Hematopoietic multipotent progenitor cell treated with erythropoietin and hydrocortisone succinate and interleukin-3 and kit ligand, for 8 days (in vitro differentiated cells): Measurements from ENCODE around the gene INMT.

Source experiments
- DNase-seq: peaks from one replicate; pipeline ENCODE4 v3.0.0-alpha.2; 2015

Gene INMT

GRCh38 chr7:30729642-30730041, 22.3 kb upstream of the INMT start:
- DNase-seq: no peak

GRCh38 chr7:30730097-30730496, 21.8 kb upstream of the INMT start:
- no peak for DNase-seq

GRCh38 chr7:30730996-30731395, 20.9 kb upstream of the INMT start:
- DNase-seq: no peak

- no peak for DNase-seq
Observed at GRCh38 chr7:30731581-30731980, 20.4 kb upstream of the INMT start.

GRCh38 chr7:30732606-30733005, 19.3 kb upstream of the INMT start:
- no peak for DNase-seq

GRCh38 chr7:30733216-30733615, 18.7 kb upstream of the INMT start:
- DNase-seq: no peak

- DNase-seq: no peak
Observed at GRCh38 chr7:30733691-30734090, 18.2 kb upstream of the INMT start.

GRCh38 chr7:30734497-30734896, 17.4 kb upstream of the INMT start:
- DNase-seq: no peak

GRCh38 chr7:30735631-30736030, 16.3 kb upstream of the INMT start:
- DNase-seq: no peak

GRCh38 chr7:30736291-30736690, 15.6 kb upstream of the INMT start:
- no peak for DNase-seq

GRCh38 chr7:30738026-30738915, 13.7 kb upstream of the INMT start:
- DNase-seq: no peak

GRCh38 chr7:30739691-30740090, 12.2 kb upstream of the INMT start:
- DNase-seq: no peak

GRCh38 chr7:30740417-30741181, 11.3 kb upstream of the INMT start:
- peak; percentile 71 for DNase-seq

- no peak for DNase-seq
Observed at GRCh38 chr7:30741289-30741688, 10.6 kb upstream of the INMT start.

GRCh38 chr7:30743371-30744074, 8.4 kb upstream of the INMT start:
- peak; percentile 47 for DNase-seq

GRCh38 chr7:30744075-30744417, 7.9 kb upstream of the INMT start:
- no peak for DNase-seq

GRCh38 chr7:30745261-30745941, 6.5 kb upstream of the INMT start:
- DNase-seq: no peak

- DNase-seq: no peak
Observed at GRCh38 chr7:30750010-30750409, 1.9 kb upstream of the INMT start.

GRCh38 chr7:30750683-30751650, 968 bp upstream of the INMT start:
- no peak for DNase-seq

GRCh38 chr7:30752484-30752883, 549 bp downstream of the INMT start:
- DNase-seq: no peak

GRCh38 chr7:30752979-30753378, 1.0 kb downstream of the INMT start:
- DNase-seq: no peak
